Stimulated activated naive CD8-positive, alpha-beta T cell treated with anti-CD3 and anti-CD28 coated beads, Interleukin-15, Interleukin-2, amounts not matched to agents 100 U/mL and 50 U/mL, for 24 hours (primary cell): ENCODE results near the gene ACRBP.

ENCODE experiments used
- ATAC-seq: fragments of 150-1000 bp; cut with Tn5 transposase; one replicate; pipeline ENCODE4 v1.10.0; 2021
- DNase-seq: peaks from one replicate; pipeline ENCODE4 v3.0.0; 2021

Gene ACRBP

DNA sequence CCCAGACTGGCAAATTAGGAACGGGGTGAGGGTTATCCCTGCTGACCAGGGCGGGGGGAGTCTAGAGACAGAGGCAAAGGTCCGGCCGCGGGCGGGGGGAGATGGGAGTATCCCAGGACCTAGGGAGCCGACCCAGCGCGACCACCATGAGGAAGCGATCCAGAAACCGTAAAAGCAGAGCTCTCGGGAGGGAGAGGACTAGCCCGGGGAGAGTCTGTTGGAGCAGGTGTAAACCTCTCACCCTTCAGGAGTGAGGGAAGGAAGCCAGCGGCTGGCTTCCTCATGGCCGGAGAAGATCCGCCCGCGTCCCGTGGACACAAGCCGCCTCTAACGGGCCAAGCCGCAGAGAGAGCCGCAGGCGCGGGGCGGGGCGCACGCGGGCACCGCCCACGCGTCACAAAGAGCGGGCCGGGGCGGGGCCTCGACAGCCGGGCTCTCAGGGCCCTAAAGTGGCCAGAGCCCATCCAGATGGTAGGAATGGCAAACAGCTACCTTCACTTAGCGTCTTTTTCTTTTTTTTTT, at the start of gene ACRBP:
TSS of gene ACRBP (minus strand) at position 350 of the 522 bp plus-strand sequence. CDS start at position 284, 66 bp downstream.
- DNase-seq (peak; percentile 56), ATAC-seq (peak; percentile 51)

DNA sequence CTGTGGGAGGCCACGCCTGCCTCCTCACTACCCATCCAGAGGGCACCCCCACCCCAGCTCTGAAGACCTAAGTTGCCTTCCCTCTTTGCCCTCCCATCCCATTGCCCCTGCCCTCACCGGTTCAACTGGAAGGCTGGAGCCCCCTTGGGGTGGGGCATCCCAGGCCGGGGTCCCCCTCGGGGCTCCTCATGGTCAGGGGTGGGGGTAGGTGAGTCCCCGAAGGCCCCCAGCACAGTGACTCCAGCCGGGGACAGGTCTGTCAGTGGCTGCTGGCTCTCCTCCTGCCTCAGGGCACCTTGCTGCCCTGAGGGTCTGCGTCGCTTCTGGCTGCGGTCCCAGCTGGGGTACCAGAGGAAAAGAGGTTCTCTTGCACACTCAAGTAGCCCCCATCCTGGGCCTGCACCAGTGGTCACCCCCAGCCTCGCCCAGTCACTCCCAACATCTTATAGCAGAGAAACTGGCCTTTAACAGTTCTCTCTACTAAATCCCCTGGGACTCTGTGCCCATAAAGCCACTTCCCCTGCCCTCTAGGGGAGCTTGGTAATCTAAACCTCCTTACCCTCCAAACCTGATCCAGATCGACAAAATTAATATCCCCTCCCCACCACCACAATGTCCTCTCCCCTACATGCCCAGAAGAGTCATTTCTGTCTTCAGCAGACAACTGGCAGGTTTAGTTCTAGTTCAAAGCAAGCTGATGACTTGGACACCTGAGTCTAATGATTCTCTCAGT, 48.2 kb upstream of the ACRBP start:
- DNase-seq (no peak), ATAC-seq (peak; percentile 3)

DNA sequence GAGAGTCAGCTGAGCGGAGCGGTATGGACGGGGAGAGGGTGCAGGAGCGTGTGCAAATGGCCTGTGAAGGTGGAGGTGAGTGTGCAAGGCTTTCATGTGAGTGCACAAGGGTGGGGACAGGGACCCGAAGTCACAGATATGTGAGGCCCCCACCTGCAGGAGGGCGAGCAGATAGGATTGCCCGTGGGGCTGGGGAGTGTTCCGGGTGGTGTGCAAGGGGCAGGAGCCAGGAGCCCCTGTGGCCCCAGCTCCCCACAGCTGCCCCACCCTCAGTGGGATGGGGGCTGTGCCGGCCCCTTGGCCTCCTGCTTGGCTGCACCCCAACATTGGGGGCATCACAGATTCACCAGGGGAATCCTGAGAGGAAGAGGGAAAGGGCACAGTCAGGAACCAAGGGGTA, 47.5 kb upstream of the ACRBP start:
- no peak for DNase-seq
- no peak for ATAC-seq

DNA sequence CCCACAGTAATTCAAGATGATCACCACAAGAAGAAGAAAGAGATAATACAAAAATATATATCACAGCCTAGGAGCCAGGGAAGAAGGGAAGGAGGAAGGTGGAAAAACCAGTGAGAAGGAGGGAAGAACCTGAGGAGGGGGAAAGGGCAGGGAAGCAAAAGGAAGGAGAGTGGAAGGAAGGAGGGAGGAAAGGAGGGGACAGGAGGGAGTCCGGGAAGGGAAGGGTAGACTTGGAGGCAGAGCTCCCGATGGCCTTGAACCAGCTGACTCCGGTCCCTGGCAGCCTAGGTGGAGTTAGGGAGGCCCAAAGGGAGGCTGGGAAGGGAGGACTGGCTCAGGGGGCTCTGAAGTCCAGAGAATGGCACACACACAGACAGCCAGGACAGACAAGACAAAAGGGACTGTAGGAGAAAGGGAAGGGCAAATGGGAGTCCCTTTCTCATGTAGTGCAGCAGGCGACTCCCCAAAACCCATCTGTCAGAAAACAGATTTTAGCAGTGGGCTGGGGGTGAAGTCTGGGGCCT, 46.7 kb upstream of the ACRBP start:
- no peak for ATAC-seq
- DNase-seq = no peak

DNA sequence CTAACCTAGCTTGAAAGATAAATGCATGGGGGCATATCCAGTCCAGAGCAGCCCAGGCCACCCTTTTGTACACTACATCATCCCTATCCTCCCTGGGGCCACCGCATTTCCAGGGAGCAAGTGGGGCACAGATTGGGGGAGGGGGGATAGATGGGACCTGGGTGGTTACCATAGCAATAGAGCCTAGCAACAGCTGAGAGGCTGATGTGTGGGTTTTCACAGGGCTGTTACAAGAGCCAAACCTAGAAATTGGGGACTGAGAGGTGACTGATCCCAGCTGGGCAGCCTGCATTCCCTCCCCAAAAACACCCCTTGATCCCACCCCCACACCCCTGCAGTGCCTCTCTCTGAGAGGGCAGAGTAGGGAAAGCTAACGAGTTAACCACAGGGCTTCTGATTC, 45.7 kb upstream of the ACRBP start:
- ATAC-seq = no peak
- DNase-seq = no peak

DNA sequence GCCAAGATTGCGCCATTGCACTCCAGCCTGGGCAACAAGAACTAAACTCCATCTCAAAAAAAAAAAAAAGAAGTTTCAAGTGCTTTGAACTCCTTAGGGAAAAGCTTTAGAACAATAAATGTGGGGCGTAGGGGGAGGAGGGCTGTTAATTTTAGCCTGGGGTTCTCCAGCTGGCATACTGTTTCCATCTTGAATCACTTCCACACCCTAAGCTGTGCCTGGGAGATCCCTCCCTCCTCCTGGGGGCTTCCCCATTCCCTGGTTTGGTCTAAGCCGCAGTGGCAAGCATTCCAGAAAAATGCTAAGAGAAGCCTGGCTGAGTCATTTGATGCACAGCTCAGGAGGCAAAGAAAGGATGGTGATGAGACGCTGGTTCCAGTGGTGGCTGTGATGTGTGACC, 44.2 kb upstream of the ACRBP start:
- DNase-seq (no peak), ATAC-seq (no peak)

DNA sequence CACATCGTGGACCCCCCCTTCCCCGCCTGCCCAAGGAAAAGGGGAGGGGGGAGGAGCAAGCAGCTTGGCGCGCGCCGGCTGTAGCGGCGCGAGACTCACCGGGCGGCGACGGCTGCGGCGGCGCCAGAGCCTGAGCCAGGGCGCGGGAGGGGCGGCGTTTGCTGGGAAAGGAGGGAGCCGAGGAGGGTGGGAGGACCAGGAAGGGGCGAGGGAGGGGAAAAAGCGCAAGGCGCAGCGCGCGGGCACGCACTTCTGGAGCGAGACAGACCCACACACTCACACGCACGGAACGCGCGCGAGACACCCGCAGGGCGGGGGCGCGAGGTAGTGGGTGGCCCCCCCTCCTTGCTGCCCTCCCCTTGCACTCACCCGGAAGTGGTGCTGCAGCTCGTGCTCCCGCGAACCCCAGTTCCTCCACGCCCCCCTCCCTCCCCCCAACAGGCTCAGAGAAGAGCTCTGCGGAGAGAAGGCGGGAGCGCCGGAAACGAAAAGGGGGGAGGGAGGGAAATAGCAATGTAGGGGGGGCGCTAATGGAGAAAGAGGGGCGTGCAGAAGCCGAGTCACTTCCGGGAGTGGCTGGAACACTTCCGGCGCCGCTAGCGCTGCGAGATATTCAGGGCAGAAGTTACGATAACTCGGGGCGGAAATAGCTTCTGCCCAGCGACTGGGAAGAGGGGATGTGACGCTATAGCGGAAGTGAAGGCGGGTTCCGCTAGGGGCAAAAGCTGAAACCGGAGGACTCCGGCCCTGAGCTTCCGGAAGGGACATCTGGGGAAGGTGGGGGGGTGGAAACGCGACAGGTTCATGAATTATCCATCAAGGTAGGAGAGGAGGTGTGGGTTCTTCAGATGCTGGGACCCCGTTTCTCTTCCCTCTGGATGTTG, 42.0 kb upstream of the ACRBP start, which contains the start of gene ZNF384:
TSS of gene ZNF384 (minus strand) at position 377 of the 884 bp plus-strand sequence. CDS start 9,855 bp downstream, outside the sequence.
- DNase-seq (peak; percentile 93), ATAC-seq (peak; percentile 91)

DNA sequence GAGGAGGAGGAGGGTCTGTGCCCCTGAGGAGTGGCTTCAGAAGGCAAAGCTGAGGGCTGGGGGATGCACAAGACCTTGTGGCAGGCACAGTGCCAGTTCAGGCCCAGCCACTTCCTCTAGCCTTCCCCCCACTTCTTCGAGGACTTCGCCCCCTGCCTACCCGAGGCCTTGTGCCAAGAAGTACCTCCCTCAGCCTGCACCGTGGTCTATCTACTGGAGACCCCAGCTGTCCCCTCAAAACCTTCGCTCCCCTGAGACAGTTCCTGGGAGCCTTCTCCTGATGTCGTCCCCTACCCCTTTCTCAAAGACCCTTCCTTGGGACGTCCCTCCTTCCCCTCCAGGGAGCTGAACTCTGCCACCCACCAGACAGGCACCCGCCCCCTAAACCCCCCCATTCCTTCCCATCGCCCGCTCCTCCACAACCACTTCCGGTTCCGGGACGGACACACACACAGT, 41.3 kb upstream of the ACRBP start:
- ATAC-seq = peak; percentile 4

DNA sequence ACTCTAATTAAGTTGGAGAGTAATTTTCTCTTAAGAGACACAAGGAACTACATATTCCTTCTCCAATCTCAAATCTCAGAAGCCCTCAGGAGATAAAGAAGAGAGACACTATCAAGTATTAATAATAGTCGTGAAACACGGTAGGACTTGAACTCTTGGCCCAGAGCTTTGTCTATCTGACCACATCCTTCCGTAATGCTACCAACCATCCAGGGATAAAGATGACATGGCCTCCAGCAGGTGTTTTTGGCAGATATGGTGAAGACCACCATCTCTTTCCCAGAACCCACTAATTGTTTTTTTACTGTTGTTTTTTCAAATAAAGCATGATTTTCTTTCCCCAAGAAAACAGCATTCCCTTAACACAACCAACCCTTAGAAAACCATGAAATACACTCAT, 38.6 kb upstream of the ACRBP start:
- ATAC-seq (no peak), DNase-seq (no peak)

More for the DNA sequence above, 41.3 kb upstream of the ACRBP start:
- DNase-seq = peak; percentile 48

DNA sequence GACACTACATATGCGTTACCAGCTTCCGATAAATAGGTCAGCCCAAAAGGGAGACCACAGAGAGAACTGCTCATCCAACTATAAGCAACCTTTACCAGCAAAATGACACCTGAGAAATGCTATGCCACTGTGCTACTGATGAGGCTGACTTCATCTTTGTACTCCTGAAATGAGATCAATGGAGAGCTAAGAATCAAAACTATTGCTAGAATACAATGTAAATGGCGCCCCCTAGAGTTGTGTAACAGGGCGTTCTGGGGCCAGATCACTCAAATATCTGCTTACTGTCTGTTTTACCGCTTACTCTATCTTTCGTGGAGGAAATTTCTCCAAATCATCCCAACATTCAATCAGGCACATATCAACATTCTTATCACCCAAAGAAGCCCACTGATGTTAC, 37.4 kb upstream of the ACRBP start:
- DNase-seq (peak; percentile 52), ATAC-seq (no peak)

DNA sequence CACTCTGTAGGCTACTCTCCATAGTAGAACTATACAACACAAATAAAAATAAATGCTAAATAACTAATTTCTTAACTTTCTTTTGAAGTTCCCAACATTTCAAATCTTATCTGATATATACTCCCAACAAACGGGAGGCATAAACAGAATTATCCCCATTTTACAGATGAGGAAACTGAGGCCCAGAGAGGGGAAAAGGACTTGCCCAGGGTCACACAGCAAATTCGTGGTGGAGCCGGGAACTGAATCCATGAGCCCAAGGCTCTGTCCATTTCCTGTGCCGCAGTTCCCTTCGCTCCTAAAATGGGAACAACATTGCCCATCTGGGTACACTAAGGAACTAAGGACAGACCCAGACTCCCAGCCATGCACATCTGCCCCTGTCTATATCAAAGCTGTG, 29.7 kb upstream of the ACRBP start:
- DNase-seq = no peak
- no peak for ATAC-seq

DNA sequence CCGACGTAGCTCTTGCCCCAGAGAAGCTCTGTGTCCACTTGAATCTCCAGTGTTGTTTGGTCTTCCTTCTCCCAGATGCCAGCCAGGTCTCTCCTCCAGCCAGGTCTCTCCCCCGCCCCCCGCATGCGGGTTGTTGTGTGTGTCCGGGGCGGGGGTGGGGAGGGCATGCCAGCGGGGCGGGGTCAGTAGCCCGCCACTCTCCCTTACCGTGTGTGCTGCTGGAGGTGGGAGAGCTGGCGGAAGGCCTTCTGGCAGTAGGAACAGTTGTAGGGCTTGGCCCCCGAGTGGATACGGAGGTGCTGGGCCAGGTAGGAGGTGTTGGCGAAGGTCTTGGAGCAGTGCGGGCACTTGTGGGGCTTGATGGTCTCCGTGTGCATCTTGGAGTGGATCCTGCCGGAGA, 24.9 kb upstream of the ACRBP start:
- DNase-seq = no peak

DNA sequence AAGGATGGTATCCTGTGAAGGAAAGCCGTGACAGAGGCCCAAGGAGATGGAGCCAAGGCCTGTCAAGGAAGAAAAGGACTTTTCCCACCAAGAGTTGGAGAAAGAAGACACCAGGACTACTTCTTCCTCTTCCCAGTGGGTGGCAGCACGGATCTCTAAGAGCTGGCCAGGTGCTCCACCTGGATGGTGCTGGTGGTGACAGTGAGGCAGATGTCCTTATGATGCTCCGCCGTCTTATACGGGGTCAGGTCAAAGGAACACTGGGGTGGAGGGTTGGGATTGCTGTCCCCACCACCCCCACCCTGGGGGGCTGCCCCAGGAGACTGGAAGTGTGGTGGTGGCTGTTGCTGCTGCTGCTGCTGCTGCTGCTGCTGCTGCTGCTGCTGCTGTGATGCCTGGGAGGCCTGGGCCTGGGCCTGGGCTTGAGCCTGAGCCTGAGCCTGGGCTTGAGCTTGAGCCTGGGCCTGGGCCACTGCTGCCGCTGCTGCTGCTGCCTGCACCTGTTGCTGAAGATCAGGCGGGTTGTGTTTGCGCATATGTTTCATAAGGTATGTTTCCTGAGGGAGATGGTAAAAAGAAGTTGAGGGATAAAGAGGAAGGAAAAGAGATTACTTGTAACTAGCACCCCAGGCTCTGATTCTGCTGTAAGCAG, 20.5 kb upstream of the ACRBP start:
- no peak for ATAC-seq
- DNase-seq = no peak

More for the DNA sequence above, 24.9 kb upstream of the ACRBP start:
- ATAC-seq = no peak

DNA sequence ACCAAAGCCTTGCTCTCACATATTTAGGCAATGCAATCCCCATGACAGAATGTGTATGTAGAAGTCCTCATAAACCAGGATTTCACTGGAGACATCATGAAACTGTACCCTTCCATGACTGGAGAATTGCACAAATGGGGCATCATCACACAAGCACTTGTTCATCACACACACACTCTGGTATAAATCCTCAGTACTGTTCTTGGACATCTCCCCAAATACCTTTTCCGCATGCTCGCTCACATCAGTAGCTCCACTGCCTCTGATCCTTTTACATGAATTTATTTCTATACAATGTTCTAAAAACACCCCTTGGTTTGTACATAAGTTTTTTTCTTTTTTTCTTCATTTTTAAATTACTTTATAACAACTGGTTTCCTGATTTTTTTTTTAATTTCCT, 19.0 kb upstream of the ACRBP start:
- no peak for DNase-seq

DNA sequence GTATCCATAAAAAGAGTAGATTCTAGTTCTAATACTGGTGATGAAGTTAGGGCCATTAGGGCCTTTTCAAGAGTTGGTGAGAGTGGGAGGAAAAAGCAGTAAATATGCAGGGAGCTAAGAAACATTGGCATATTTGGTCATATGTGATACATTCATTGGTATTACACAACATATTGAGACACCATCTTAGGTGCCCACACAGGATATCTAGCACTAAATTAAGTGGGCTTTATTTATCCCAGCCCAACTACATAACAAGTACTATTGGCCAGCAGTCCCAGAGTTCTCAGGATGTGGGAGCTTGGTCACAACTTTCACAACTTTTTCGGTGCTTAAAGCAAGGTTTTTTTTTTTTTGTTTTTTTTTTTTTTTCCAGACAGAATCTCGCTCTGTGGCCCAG, 17.7 kb upstream of the ACRBP start:
- ATAC-seq = no peak

More for the DNA sequence above, 19.0 kb upstream of the ACRBP start:
- ATAC-seq = no peak

DNA sequence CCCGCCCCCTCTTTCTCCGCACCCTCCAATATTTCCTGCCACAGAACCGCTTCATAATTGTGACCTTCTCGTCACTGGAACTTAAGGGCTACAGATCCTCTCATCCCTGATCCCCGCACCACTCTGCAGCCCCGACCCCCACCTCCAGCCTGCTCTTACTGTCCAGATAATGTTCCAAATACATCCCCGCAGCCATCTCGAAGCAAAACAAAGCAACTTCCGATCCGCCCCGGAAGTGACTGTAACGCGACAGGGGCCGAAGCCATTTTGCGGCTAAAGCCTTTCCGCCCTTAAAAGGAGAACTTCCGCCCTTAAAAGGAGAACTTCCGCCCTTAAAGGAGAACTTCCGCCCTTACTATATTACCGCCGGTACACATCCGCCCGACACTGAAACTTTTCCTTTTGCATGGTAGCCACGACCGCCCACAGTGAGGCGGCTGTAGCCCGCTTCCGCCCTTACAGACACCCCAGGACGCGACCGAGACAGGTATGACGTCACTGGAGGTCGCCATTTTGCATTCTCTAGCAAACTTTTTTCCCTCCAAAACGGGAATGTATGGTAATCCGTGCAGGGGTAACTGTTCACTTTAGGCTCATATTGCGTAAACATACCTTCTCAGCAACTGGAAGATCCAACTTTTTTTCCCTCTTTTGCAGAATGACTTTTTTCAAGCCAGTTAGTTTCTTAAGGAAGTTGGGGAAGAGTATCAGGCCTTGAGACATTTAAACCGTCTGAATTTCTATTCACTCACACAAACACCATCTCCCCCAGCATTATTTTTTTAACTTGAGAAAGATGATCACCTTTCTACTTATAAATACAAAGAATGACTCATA, 15.9 kb upstream of the ACRBP start, which contains the start of gene ING4:
TSS of gene ING4 (minus strand) at position 214 of the 837 bp plus-strand sequence. CDS start at position 196, 18 bp downstream.
- peak; percentile 100 for ATAC-seq

More for the DNA sequence above, 17.7 kb upstream of the ACRBP start:
- DNase-seq = no peak

DNA sequence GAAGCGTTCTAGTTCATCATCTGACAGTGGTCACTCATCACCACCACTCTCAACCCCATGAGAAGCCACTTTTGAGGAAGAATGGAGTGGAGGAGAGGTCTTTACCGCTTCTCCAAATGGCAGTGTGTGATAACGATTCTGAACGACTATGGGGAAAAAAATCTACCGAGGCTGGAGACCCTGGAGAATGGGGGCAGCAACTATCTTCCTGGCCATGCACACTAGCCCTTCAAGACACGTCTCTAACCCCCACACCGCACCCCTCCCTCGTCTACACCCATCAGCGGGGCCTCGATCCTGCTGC, 15.3 kb upstream of the ACRBP start:
- peak; percentile 20 for ATAC-seq
- no peak for DNase-seq

More for the DNA sequence above, 15.9 kb upstream of the ACRBP start, which contains the start of gene ING4:
- DNase-seq = peak; percentile 93

DNA sequence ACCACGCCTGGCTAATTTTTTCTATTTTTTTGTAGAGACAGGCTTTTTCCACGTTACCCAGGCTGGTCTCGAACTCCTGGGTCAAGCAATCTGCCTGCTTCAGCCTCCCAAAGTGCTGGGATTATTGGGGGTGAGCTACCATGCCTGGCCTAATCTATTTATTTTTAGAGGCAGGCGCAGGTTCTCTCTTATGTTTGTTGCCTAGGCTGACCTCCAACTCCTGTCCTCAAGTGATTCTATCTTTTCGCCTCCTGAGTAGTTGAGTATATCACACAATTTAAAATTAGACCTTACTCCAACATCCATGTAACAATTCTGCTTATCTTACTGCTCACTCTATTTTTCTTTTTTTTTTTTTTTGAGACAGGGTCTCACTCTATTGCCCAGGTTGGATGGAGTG, 6.8 kb upstream of the ACRBP start:
- DNase-seq (no peak), ATAC-seq (no peak)

DNA sequence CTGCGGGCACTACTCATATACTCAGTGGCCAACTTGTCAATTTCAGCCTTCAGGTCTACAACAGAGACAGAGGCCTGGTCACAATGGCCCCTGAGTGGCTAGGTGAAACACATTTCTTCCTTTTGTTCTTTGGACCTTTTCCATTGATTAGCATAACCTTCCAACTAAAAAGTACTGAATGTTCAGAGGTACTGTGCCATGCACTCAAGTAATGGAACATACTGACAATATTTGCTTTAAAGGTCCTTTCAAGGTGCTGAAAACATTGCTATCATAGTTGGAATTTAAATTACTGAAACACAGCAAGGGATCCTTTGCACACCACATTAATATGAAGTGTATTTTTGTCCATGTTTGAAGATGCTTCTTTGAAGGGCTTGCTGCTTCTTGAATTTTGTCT, 6.1 kb upstream of the ACRBP start:
- no peak for DNase-seq
- no peak for ATAC-seq

DNA sequence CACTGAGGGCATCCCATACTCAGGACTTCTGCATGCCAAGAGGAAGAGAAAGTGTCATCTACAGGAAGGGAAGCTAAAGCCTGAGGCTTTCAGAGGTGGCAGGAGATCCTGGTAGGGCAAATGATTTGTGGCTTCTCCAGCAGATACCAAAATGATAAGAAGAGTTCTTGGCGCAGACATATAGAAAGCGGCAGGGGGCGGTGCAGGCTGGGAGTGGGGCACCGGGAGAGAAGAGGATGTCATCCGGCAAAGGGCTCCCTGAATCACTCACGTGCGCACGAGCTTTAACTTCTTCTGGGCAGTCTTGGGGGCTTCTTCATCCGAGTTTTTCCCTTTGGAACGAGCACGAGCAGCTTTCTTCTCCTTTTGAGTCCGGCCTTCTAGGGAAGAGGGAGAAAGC, 5.2 kb upstream of the ACRBP start:
- ATAC-seq (no peak), DNase-seq (no peak)

DNA sequence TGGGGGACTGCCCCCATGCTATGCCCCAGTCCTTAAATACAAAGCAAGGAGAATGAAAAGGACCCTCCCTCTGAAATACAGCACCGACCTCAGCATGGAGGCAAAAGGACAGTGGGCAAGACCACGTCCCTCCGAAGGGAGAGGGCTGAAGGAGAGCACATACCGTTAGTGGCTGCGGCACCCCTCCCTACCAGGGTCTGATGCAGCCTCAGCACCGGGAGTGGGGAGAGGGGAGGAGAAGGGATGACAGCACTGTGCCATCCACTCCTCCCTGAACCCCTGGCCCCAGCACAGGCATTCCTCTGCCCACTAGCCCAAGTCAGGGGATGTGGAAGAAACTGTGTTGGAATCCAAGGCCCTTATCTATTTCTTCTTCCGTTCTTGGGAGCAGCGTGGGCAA, 3.6 kb upstream of the ACRBP start:
- ATAC-seq (no peak), DNase-seq (no peak)
